ENCODE measurements around the gene CSRP1. TPM values are rescaled to one million over a fixed set of nuclear protein-coding genes. Genes with fewer than 3 reads are reported as not detected.

CSRP1 gene
- total and polyA plus RNA-seq, 2 experiments from 2014 or later, result 5.8 to 29.9 TPM

GRCh38 chr1:201536558-201536957, 29.6 kb upstream of the CSRP1 start:
- H3K9me3 Mint-ChIP-seq, result no peaks in the 10 kb centered on the region
- Histone ChIP-seq H3F3A (replicated peaks; ENCODE audit: low read depth) (peaks cover 16% of the 10 kb centered on the region), H3K79me2 (replicated peaks; ENCODE audit: insufficient read depth) (no peaks in the 10 kb centered on the region), H3K36me3 (ENCODE audit: insufficient read depth) (no peaks in the 10 kb centered on the region), H3K27ac (ENCODE audit: low read depth) (no peak overlapping the region), H4K20me1 (replicated peaks; ENCODE audit: insufficient read depth) (no peaks in the 10 kb centered on the region), H3K4me1 (ENCODE audit: insufficient read depth) (peaks cover 31% of the 10 kb centered on the region), H3K4me2 (no peak overlapping the region), H2AFZ (no peak overlapping the region), H3K4me3 (no peak overlapping the region), H3K27me3 (ENCODE audit: insufficient read depth) (peaks cover 55% of the 10 kb centered on the region), H3K9me2 (ENCODE audit: insufficient read depth) (no peaks in the 10 kb centered on the region)
- H3K27me3 Mint-ChIP-seq (ENCODE audit: insufficient read depth, low read depth, poor library complexity), result peaks cover 37% of the 10 kb centered on the region
- H3K4me3 Mint-ChIP-seq, result no peak overlapping the region
- no peaks in the 10 kb centered on the region for H3K36me3 Mint-ChIP-seq (ENCODE audit: low read depth)
- ATAC-seq, result no peak
- H3K27ac Mint-ChIP-seq, result no peak overlapping the region
- no peak for TF ChIP-seq ZNF331 (CRISPR knock-in tag; IDR thresholded peaks at IDR 0.05; ENCODE audit: low read depth)
- TF ChIP-seq ETS1 (IDR thresholded peaks at IDR 0.05), result no peak
- no peak for TF ChIP-seq EZH2phosphoT487 (IDR thresholded peaks at IDR 0.05; ENCODE audit: unreplicated experiment)
- no peak for DNase-seq (ENCODE audit: low spot score)
- peaks cover 30% of the 10 kb centered on the region for H3K4me1 Mint-ChIP-seq

- H2AFZ ChIP-seq, result no peak overlapping the region
- no peak overlapping the region for H3K4me3 ChIP-seq
- ATAC-seq (no peak), DNase-seq (ENCODE audit: low spot score) (no peak)
- H3K4me3 Mint-ChIP-seq, result no peak overlapping the region
- no peaks in the 10 kb centered on the region for H4K20me1 ChIP-seq (replicated peaks; ENCODE audit: insufficient read depth)
- no peak overlapping the region for H3K27ac Mint-ChIP-seq
- peaks cover 32% of the 10 kb centered on the region for H3K4me1 Mint-ChIP-seq
- peaks cover 27% of the 10 kb centered on the region for H3K4me1 ChIP-seq (ENCODE audit: insufficient read depth)
- peaks cover 14% of the 10 kb centered on the region for H3F3A ChIP-seq (replicated peaks; ENCODE audit: low read depth)
- H3K79me2 ChIP-seq (replicated peaks; ENCODE audit: insufficient read depth), result no peaks in the 10 kb centered on the region
- no peak overlapping the region for H3K27ac ChIP-seq (ENCODE audit: low read depth)
- H3K27me3 ChIP-seq (ENCODE audit: insufficient read depth), result peaks cover 48% of the 10 kb centered on the region
- H3K9me2 ChIP-seq (ENCODE audit: insufficient read depth), result no peaks in the 10 kb centered on the region
- H3K9me3 Mint-ChIP-seq, result no peaks in the 10 kb centered on the region
- H3K36me3 ChIP-seq (ENCODE audit: insufficient read depth), result no peaks in the 10 kb centered on the region
- H3K27me3 Mint-ChIP-seq (ENCODE audit: insufficient read depth, low read depth, poor library complexity), result peaks cover 42% of the 10 kb centered on the region
- no peak overlapping the region for H3K4me2 ChIP-seq
- no peaks in the 10 kb centered on the region for H3K36me3 Mint-ChIP-seq (ENCODE audit: low read depth)
- TF ChIP-seq CREB1 (CRISPR knock-in tag; IDR thresholded peaks at IDR 0.05; ENCODE audit: low read depth) (no peak), NANOG (IDR thresholded peaks at IDR 0.05; ENCODE audit: borderline replicate concordance) (no peak), JUNB (IDR thresholded peaks at IDR 0.05; ENCODE audit: unreplicated experiment) (no peak), CTCF (conservative IDR thresholded peaks at IDR 0.05; ENCODE audit: low read depth in 2 of 2) (no peak), ZNF462 (CRISPR knock-in tag; IDR thresholded peaks at IDR 0.05) (no peak), STAT1 (IDR thresholded peaks at IDR 0.05; ENCODE audit: unreplicated experiment) (no peak), REST (IDR thresholded peaks at IDR 0.05; ENCODE audit: unreplicated experiment) (no peak)
Observed at GRCh38 chr1:201535919-201536245, 29.0 kb upstream of the CSRP1 start.
